Dendritic cell treated with granulocyte-macrophage colony-stimulating factor and Interleukin-4, amounts not matched to agents 40 ng/mL and 50 ng/mL, for 4 days (primary cell): ENCODE data around the gene JTB.

Experiments used
- H3K27ac Mint-ChIP-seq: one replicate; pipeline ENCODE4 v1.8.0; 2022; ENCODE audit warnings: mild to moderate bottlenecking, mixed read lengths
- H3K27me3 Mint-ChIP-seq: one replicate; pipeline ENCODE4 v1.8.0; 2022; ENCODE audit warnings: mild to moderate bottlenecking, mixed read lengths
- H3K36me3 Mint-ChIP-seq: one replicate; pipeline ENCODE4 v1.8.0; 2022; ENCODE audit warnings: low read depth, mixed read lengths
- H3K4me1 Mint-ChIP-seq: one replicate; pipeline ENCODE4 v1.8.0; 2022; ENCODE audit warnings: low read depth, mixed read lengths
- H3K4me3 Mint-ChIP-seq: one replicate; pipeline ENCODE4 v1.8.0; 2022; ENCODE audit warnings: mild to moderate bottlenecking, moderate library complexity, mixed read lengths
- H3K9me3 Mint-ChIP-seq: one replicate; pipeline ENCODE4 v1.8.0; 2022; ENCODE audit warnings: mixed read lengths
- intact Hi-C: fragments of 100-400 bp; cut with micrococcal nuclease; formaldehyde crosslinking; loops from one replicate; pipeline ENCODE4 v1.15.0; 2022

The JTB gene

GRCh38 chr1:153941826-153942725 is 35.4 kb downstream of the JTB start:
- intact Hi-C loops = loop anchor here (10.0 kb wide), 1 partner anchor 147 kb away; no protein-coding TSS in a partner anchor
- Mint-ChIP-seq H3K4me3 (peak overlapping the region; percentile 35), H3K9me3 (no peaks in the 10 kb centered on the region), H3K27ac (peak overlapping the region; percentile 99), H3K27me3 (no peaks in the 10 kb centered on the region), H3K36me3 (peaks cover 92% of the 10 kb centered on the region), H3K4me1 (peaks cover 78% of the 10 kb centered on the region)

GRCh38 chr1:153940756-153941155 is 36.7 kb downstream of the JTB start:
- Mint-ChIP-seq H3K36me3 (peaks cover 100% of the 10 kb centered on the region), H3K27ac (peak overlapping the region; percentile 51), H3K9me3 (no peaks in the 10 kb centered on the region), H3K4me3 (no peak overlapping the region), H3K4me1 (peaks cover 72% of the 10 kb centered on the region), H3K27me3 (no peaks in the 10 kb centered on the region)
- intact Hi-C loops = loop anchor here (10.0 kb wide), 1 partner anchor 146 kb away; no protein-coding TSS in a partner anchor

GRCh38 chr1:153939476-153939875 is 38.0 kb downstream of the JTB start:
- no peaks in the 10 kb centered on the region for H3K9me3 Mint-ChIP-seq
- peaks cover 73% of the 10 kb centered on the region for H3K4me1 Mint-ChIP-seq
- no peak overlapping the region for H3K27ac Mint-ChIP-seq
- peaks cover 100% of the 10 kb centered on the region for H3K36me3 Mint-ChIP-seq
- H3K4me3 Mint-ChIP-seq = no peak overlapping the region
- no peaks in the 10 kb centered on the region for H3K27me3 Mint-ChIP-seq
- intact Hi-C loops = no loop called here

GRCh38 chr1:153938996-153939395 is 38.5 kb downstream of the JTB start:
- H3K9me3 Mint-ChIP-seq = no peaks in the 10 kb centered on the region
- peaks cover 73% of the 10 kb centered on the region for H3K4me1 Mint-ChIP-seq
- H3K27ac Mint-ChIP-seq = no peak overlapping the region
- intact Hi-C loops = no loop called here
- H3K36me3 Mint-ChIP-seq = peaks cover 100% of the 10 kb centered on the region
- no peaks in the 10 kb centered on the region for H3K27me3 Mint-ChIP-seq
- H3K4me3 Mint-ChIP-seq = no peak overlapping the region

GRCh38 chr1:153937331-153937730 is 40.1 kb downstream of the JTB start:
- H3K27me3 Mint-ChIP-seq = no peaks in the 10 kb centered on the region
- H3K27ac Mint-ChIP-seq = no peak overlapping the region
- peaks cover 71% of the 10 kb centered on the region for H3K4me1 Mint-ChIP-seq
- no peak overlapping the region for H3K4me3 Mint-ChIP-seq
- H3K36me3 Mint-ChIP-seq = peaks cover 100% of the 10 kb centered on the region
- no peaks in the 10 kb centered on the region for H3K9me3 Mint-ChIP-seq
- intact Hi-C loops = no loop called here

GRCh38 chr1:153936011-153936802 is 41.3 kb downstream of the JTB start:
- Mint-ChIP-seq H3K27ac (peak overlapping the region; percentile 16), H3K4me3 (no peak overlapping the region), H3K27me3 (no peaks in the 10 kb centered on the region)

GRCh38 chr1:153934746-153935145 is 42.7 kb downstream of the JTB start:
- peaks cover 100% of the 10 kb centered on the region for H3K36me3 Mint-ChIP-seq
- peaks cover 46% of the 10 kb centered on the region for H3K4me1 Mint-ChIP-seq
- no peaks in the 10 kb centered on the region for H3K27me3 Mint-ChIP-seq
- H3K27ac Mint-ChIP-seq = peak overlapping the region; percentile 38
- intact Hi-C loops = no loop called here
- no peaks in the 10 kb centered on the region for H3K9me3 Mint-ChIP-seq
- no peak overlapping the region for H3K4me3 Mint-ChIP-seq

More at GRCh38 chr1:153936011-153936802, 41.3 kb downstream of the JTB start:
- no peaks in the 10 kb centered on the region for H3K9me3 Mint-ChIP-seq
- H3K4me1 Mint-ChIP-seq = peaks cover 61% of the 10 kb centered on the region
- peaks cover 100% of the 10 kb centered on the region for H3K36me3 Mint-ChIP-seq
- intact Hi-C loops = no loop called here

GRCh38 chr1:153933955-153934354 is 43.5 kb downstream of the JTB start:
- H3K36me3 Mint-ChIP-seq = peaks cover 100% of the 10 kb centered on the region
- H3K27me3 Mint-ChIP-seq = no peaks in the 10 kb centered on the region
- no peaks in the 10 kb centered on the region for H3K9me3 Mint-ChIP-seq
- H3K4me1 Mint-ChIP-seq = peaks cover 42% of the 10 kb centered on the region
- no peak overlapping the region for H3K4me3 Mint-ChIP-seq
- no peak overlapping the region for H3K27ac Mint-ChIP-seq
- intact Hi-C loops = no loop called here

- no peak overlapping the region for H3K27ac Mint-ChIP-seq
- intact Hi-C loops = no loop called here
- no peaks in the 10 kb centered on the region for H3K27me3 Mint-ChIP-seq
- peaks cover 98% of the 10 kb centered on the region for H3K36me3 Mint-ChIP-seq
- H3K4me1 Mint-ChIP-seq = peaks cover 41% of the 10 kb centered on the region
- H3K9me3 Mint-ChIP-seq = no peaks in the 10 kb centered on the region
- H3K4me3 Mint-ChIP-seq = no peak overlapping the region
Observed at GRCh38 chr1:153933430-153933829, 44.0 kb downstream of the JTB start.

- H3K4me1 Mint-ChIP-seq = peaks cover 37% of the 10 kb centered on the region
Observed at GRCh38 chr1:153932156-153933131, 45.0 kb downstream of the JTB start.

GRCh38 chr1:153929981-153930948 is 47.2 kb downstream of the JTB start:
- no peak overlapping the region for H3K27ac Mint-ChIP-seq
- no peak overlapping the region for H3K4me3 Mint-ChIP-seq
- H3K36me3 Mint-ChIP-seq = peaks cover 66% of the 10 kb centered on the region
- H3K27me3 Mint-ChIP-seq = no peaks in the 10 kb centered on the region
- peaks cover 34% of the 10 kb centered on the region for H3K4me1 Mint-ChIP-seq
- H3K9me3 Mint-ChIP-seq = no peaks in the 10 kb centered on the region
- intact Hi-C loops = loop anchor here (10.0 kb wide), 1 partner anchor 125 kb away; no protein-coding TSS in a partner anchor

More at GRCh38 chr1:153932156-153933131, 45.0 kb downstream of the JTB start:
- intact Hi-C loops = no loop called here
- Mint-ChIP-seq H3K4me3 (no peak overlapping the region), H3K36me3 (peaks cover 88% of the 10 kb centered on the region), H3K27ac (no peak overlapping the region), H3K27me3 (no peaks in the 10 kb centered on the region), H3K9me3 (no peaks in the 10 kb centered on the region)

- H3K27me3 Mint-ChIP-seq = no peaks in the 10 kb centered on the region
- H3K36me3 Mint-ChIP-seq = peaks cover 58% of the 10 kb centered on the region
Observed at GRCh38 chr1:153929426-153929825, 48.0 kb downstream of the JTB start.

More at GRCh38 chr1:153929426-153929825, 48.0 kb downstream of the JTB start:
- peaks cover 25% of the 10 kb centered on the region for H3K4me1 Mint-ChIP-seq
- H3K27ac Mint-ChIP-seq = no peak overlapping the region
- intact Hi-C loops = loop anchor here (10.0 kb wide), 1 partner anchor 125 kb away; no protein-coding TSS in a partner anchor
- no peaks in the 10 kb centered on the region for H3K9me3 Mint-ChIP-seq
- no peak overlapping the region for H3K4me3 Mint-ChIP-seq
